Tibial artery (tissue), 4 donors: ENCODE data around the gene FRMD4A.

Experiments
- DNase-seq, 2 donors: peaks; one replicate each; pipeline ENCODE4 v3.0.0-alpha.2; 2019
- H3K27ac ChIP-seq, 2 donors: fragments of 200-600 bp; sonication (generic) in 1 of 2; 1 replicate in 1 of 2; 2 replicates in 1 of 2; pipeline ENCODE4 v1.5.1; 2018 to 2019; ENCODE audit warnings: mild to moderate bottlenecking in 1 of 2
- H3K27me3 ChIP-seq, 2 donors: fragments of 200-600 bp; sonication (generic) in 1 of 2; one replicate each; pipeline versions ENCODE4 v1.5.1 to v1.6.0; 2016 to 2019
- H3K36me3 ChIP-seq, 3 donors: fragments of 200-600 bp; sonication (generic) in 2 of 3; one replicate each; pipeline ENCODE4 v1.5.1; 2016 to 2019; ENCODE audit warnings: mild to moderate bottlenecking in 2 of 3
- H3K4me1 ChIP-seq, 4 donors: fragments of 200-600 bp; sonication (generic) in 2 of 4; 1 replicate in 3 of 4; 2 replicates in 1 of 4; pipeline ENCODE4 v1.5.1; 2016 to 2019
- H3K4me3 ChIP-seq, 2 donors: fragments of 200-600 bp; sonication (generic) in 1 of 2; 1 replicate in 1 of 2; 2 replicates in 1 of 2; pipeline ENCODE4 v1.5.1; 2018 to 2019; ENCODE audit warnings: mild to moderate bottlenecking in 2 of 2
- H3K9me3 ChIP-seq, 3 donors: fragments of 200-600 bp; sonication (generic) in 1 of 3; one replicate each; pipeline ENCODE4 v1.5.1; 2016 to 2019
- intact Hi-C: fragments of 100-400 bp; cut with DNase I; formaldehyde crosslinking; loops from one replicate; pipeline ENCODE4 v1.15.0; 2023; ENCODE audit warnings: low total_unique reads
- TF ChIP-seq, protein P1 (sequence below), 2 experiments: fragments of 200-600 bp in 1 of 2; fragments of 450-650 bp in 1 of 2; IDR thresholded peaks; one replicate each; pipeline ENCODE4 v1.5.1; 2017 to 2019; ENCODE audit warnings: antibody characterized with exemption in 2 of 2, mild to moderate bottlenecking in 1 of 2, moderate library complexity in 1 of 2

Gene FRMD4A

DNA sequence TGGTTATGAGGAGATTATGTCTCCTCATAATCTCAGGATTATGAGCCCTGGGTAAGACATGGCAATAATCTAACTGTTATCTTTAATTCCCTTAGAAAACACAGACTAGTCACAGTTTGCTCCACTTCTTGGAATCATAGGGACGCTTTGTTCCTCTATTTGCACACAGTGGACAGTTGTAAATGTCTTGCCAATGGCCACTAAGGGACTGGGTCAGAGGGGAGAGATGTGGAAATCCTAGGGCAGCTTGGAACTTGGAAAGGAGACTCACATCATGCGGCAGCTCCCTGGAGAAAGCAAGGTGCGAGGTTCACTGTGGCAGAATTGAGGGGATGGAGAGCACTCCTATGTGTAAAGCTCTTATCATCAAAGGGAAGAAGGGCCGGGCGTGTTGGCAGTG is 477.9 kb downstream of the FRMD4A start:
- Histone ChIP-seq H3K36me3 (no peaks in the 10 kb centered on the region), H3K4me1 (peaks cover 3 to 62% (median 31%) of the 10 kb centered on the region in 4 donors), H3K4me3 (no peak overlapping the region), H3K27me3 (no peaks in the 10 kb centered on the region), H3K9me3 (no peaks in the 10 kb centered on the region), H3K27ac (peak overlapping the region; percentile 70 to 74)
- peak; percentile 60 to 78 for DNase-seq
- intact Hi-C loops, result no loop called here
- TF ChIP-seq, protein P1, sequence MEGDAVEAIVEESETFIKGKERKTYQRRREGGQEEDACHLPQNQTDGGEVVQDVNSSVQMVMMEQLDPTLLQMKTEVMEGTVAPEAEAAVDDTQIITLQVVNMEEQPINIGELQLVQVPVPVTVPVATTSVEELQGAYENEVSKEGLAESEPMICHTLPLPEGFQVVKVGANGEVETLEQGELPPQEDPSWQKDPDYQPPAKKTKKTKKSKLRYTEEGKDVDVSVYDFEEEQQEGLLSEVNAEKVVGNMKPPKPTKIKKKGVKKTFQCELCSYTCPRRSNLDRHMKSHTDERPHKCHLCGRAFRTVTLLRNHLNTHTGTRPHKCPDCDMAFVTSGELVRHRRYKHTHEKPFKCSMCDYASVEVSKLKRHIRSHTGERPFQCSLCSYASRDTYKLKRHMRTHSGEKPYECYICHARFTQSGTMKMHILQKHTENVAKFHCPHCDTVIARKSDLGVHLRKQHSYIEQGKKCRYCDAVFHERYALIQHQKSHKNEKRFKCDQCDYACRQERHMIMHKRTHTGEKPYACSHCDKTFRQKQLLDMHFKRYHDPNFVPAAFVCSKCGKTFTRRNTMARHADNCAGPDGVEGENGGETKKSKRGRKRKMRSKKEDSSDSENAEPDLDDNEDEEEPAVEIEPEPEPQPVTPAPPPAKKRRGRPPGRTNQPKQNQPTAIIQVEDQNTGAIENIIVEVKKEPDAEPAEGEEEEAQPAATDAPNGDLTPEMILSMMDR (IDR thresholded peaks at IDR 0.05), result no peak

DNA sequence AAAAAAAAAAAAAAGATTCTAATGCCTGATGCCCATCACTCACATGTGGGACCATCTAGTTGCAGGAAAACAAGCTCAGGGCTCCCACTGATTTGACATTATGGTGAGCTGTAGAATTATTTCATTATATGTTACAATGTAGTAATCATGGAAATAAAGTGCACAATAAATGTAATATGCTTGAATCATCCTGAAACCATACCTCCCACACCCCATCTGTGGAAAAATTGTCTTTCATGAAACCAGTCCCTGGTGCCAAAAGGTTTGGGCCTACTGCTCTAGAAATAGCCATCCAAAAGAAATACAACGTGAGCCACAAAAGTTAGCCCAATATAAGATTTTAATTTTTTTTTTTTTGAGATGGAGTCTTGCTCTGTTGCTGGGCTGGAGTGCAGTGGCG is 478.8 kb downstream of the FRMD4A start:
- Histone ChIP-seq H3K27ac (peak overlapping the region; percentile 70 to 74), H3K9me3 (no peaks in the 10 kb centered on the region), H3K4me1 (peaks cover 3 to 70% (median 40%) of the 10 kb centered on the region in 4 donors), H3K4me3 (no peak overlapping the region), H3K27me3 (no peaks in the 10 kb centered on the region), H3K36me3 (no peaks in the 10 kb centered on the region)
- intact Hi-C loops, result no loop called here
- no peak for DNase-seq
- TF ChIP-seq, protein P1 (IDR thresholded peaks at IDR 0.05), result no peak

DNA sequence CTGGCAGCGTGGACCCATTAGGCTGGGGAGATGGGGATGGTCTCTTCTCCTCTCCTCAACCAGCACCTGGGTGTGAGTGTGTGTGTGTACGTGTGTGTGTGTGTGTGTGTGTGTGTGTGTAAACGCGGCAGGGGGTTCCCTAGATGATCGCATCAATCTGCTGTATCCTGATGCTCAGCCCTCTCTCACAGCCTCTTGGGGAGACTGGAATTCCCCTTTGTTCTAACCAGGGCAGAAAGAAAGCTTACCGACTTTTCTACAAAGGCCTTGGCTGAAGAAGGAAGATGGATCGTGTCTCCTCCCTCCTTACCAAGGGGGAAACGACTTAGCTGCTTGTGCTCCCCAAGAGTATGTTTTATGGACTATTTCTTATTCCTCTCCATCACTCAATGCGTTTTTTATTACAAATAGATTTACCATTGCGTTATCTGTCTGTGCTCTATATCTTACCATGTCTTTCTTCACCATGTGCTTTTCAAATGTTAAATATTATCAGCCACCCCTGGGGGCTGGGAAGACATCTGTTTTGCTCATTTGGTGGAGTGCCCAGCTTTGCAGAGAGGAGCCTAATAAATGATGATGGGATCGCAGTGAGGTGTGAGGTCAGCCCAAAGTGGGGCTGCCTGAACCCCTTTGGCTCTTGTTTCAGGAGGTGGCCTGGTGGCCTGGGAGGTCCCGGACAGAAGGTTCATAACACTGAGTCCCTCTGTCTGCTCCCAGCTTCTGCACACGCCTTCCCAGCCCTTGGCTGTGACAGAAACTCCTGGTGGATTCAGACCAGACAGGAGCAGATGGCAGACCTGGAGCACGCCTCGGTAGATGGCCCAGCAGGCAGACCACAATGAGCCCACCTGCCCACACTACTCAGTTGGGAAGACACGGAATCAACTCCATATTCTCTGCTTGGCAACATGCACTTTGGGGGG is 481.9 kb downstream of the FRMD4A start:
- H3K27ac ChIP-seq, result peak overlapping the region in 1 of 2 donors; percentile 17
- TF ChIP-seq, protein P1 (IDR thresholded peaks at IDR 0.05), result no peak
- DNase-seq, result no peak

DNA sequence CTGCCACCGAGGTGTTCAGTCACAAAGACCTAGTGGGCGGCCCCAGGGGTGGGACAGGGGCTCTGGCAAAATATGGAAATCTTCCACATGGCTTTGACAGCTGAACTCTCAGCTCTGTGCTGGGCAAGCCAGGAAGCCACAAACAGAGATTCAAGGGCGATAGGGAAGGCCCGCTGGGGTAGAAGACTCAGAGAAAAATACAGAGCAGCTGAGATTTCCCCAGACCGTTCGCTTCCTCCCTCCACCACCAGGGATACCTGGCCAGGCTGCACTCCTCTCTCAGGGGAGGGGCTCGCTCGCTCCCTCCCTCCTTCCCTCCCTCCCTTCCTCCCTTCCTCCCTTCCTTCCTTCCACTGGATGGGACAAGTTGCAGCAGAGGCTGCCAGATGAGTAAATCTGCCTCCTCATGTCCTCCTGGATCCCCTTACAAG is 483.5 kb downstream of the FRMD4A start:
- no peak for DNase-seq
- H3K36me3 ChIP-seq, result no peaks in the 10 kb centered on the region
- no peaks in the 10 kb centered on the region for H3K9me3 ChIP-seq
- TF ChIP-seq, protein P1 (IDR thresholded peaks at IDR 0.05), result no peak
- H3K4me1 ChIP-seq, result peaks cover 0 to 65% (median 32%) of the 10 kb centered on the region in 4 donors
- H3K27me3 ChIP-seq, result no peaks in the 10 kb centered on the region
- intact Hi-C loops, result no loop called here
- no peak overlapping the region for H3K4me3 ChIP-seq
- H3K27ac ChIP-seq, result peak overlapping the region; percentile 17 to 50

More for the DNA sequence above, 481.9 kb downstream of the FRMD4A start:
- Histone ChIP-seq H3K4me1 (peaks cover 3 to 77% (median 41%) of the 10 kb centered on the region in 4 donors), H3K9me3 (no peaks in the 10 kb centered on the region), H3K36me3 (no peaks in the 10 kb centered on the region), H3K27me3 (no peaks in the 10 kb centered on the region), H3K4me3 (no peak overlapping the region)
- intact Hi-C loops, result no loop called here

DNA sequence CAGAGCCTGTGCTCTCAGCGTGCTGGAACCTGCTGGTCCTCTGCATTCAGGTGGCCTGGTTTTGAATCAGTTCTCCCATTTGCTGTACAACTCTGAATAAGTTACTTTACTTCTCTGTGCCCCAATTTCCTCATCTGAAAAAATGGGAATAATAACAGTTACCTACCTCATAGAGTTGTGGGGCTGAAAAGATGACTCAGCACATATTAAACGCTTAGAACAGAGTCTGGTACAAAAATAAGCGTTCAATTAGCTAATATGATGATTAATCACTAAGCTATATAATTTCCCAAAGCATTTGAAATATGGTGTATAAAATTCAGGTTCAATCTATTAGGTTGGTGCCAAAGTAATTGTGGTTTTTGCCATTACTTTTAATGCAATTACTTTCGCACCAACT is 484.8 kb downstream of the FRMD4A start:
- no peak overlapping the region for H3K27ac ChIP-seq
- TF ChIP-seq, protein P1 (IDR thresholded peaks at IDR 0.05), result no peak
- intact Hi-C loops, result no loop called here

More for the DNA sequence above, 484.8 kb downstream of the FRMD4A start:
- Histone ChIP-seq H3K4me3 (no peak overlapping the region), H3K4me1 (peaks cover 0 to 64% (median 30%) of the 10 kb centered on the region in 4 donors), H3K36me3 (no peaks in the 10 kb centered on the region), H3K9me3 (no peaks in the 10 kb centered on the region), H3K27me3 (no peaks in the 10 kb centered on the region)
- DNase-seq, result no peak
